GM10266 (cell line): Measurements from ENCODE around the gene NLRC5.

Experiments
- DNase-seq: peaks from one replicate; pipeline ENCODE4 v3.0.0; 2012; ENCODE audit errors: extremely low spot score
- TF ChIP-seq, protein P1 (sequence below): IDR thresholded peaks from 2 replicates; pipeline ENCODE4 v1.5.1; 2012; ENCODE audit warnings: mild to moderate bottlenecking, low read depth; ENCODE audit not compliant: control insufficient read depth, insufficient read depth; ENCODE audit errors: missing control alignments

NLRC5 gene

DNA sequence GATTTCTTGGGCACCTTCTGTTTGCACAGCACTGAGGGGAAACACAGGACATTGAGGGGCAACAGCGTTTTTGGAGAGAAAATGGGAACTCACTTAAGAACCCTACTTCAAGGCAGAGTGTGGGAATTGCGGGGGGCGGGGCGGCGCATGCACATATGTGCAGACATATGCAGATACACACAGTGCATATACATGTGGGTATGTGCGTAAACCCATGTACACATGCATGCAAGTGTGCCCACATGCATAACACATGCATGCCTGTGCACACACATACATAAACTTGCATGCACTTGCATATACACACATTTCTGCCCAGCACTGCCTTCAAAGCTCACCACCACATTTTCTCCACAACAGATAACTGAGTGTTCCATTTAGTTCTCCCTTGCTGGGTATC lies 32.4 kb downstream of the NLRC5 start:
- DNase-seq = no peak
- TF ChIP-seq, protein P1, sequence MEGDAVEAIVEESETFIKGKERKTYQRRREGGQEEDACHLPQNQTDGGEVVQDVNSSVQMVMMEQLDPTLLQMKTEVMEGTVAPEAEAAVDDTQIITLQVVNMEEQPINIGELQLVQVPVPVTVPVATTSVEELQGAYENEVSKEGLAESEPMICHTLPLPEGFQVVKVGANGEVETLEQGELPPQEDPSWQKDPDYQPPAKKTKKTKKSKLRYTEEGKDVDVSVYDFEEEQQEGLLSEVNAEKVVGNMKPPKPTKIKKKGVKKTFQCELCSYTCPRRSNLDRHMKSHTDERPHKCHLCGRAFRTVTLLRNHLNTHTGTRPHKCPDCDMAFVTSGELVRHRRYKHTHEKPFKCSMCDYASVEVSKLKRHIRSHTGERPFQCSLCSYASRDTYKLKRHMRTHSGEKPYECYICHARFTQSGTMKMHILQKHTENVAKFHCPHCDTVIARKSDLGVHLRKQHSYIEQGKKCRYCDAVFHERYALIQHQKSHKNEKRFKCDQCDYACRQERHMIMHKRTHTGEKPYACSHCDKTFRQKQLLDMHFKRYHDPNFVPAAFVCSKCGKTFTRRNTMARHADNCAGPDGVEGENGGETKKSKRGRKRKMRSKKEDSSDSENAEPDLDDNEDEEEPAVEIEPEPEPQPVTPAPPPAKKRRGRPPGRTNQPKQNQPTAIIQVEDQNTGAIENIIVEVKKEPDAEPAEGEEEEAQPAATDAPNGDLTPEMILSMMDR = no peak

DNA sequence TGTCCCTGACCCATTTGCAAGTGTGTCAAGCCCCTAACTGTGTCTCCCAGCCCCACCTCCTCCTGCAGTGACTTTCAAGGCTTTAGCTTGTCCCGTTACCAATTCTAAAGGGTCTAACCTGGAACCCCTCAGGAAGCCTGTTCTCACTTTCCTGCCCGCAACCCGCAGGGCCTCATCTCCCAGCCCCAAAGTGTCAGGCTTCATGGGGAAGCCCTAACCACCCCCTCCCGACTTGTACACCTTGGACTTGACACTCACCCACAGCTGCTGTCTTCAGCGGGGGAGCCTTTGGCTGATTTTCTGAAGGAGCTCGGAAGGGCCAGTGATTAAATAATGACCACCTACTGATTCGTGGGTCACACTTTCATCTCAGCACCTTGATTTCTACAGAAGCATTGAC lies 33.1 kb downstream of the NLRC5 start:
- TF ChIP-seq, protein P1 = no peak
- DNase-seq = no peak

DNA sequence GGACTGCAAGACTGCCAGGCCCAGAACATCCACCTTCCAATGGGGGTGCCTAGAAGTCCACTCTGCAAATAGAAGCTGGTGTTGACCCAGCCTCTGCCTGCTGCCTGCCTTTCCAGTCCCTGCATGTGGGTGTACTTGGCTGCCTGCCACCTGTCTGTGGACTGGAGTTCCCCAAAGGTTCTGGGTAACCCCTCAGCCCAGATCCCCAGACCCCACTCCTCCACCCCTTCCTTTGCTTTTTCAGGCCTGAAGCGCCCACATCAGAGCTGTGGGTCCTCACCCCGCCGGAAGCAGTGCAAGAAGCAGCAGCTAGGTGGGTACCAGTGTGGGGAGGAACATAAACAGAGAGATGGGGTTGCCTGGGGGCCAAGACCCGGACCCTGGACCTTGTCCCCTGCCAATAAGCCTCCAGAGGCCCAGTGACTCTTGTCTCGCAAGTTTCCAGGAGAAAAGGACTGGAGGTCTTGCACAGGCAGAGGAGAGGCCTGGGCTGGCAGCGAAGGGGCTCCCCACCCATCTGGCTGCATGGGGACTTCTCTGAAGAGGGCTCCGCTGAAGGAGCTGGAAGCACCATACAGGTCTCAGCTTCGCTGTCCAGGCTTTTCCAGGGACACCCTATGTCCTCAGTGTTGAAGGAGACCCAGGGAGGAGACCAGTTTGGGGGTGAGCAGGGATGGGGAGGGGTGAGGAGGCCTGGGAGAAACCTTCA lies 34.3 kb downstream of the NLRC5 start:
- TF ChIP-seq, protein P1 = no peak
- DNase-seq = no peak

DNA sequence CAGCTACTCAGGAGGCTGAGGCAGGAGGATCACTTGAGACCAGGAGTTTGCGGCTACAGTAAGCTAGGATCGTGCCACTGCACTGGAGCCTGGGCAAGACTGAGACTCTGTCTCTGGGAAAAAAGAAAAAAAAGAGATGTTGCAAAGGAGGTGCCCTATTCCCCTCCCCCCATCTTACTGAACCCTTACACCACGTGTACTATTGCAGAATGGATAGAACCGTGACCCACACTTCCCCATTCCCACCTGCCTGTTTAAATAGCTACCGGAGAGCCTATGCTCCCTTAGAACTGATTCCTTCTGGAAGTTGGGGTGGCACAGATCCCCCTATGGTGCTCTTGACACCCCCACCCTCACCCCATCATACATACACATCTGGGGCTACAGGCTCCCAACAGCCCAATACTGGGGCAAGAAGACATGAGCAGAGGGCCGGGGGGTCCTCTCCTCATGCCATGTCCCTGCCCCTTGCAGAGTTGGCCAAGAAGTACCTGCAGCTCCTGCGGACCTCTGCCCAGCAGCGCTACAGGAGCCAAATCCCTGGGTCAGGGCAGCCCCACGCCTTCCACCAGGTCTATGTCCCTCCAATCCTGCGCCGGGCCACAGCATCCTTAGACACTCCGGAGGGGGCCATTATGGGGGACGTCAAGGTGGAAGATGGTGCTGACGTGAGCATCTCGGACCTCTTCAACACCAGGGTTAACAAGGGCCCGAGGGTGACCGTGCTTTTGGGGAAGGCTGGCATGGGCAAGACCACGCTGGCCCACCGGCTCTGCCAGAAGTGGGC lies 35.7 kb downstream of the NLRC5 start:
- TF ChIP-seq, protein P1 = no peak

DNA sequence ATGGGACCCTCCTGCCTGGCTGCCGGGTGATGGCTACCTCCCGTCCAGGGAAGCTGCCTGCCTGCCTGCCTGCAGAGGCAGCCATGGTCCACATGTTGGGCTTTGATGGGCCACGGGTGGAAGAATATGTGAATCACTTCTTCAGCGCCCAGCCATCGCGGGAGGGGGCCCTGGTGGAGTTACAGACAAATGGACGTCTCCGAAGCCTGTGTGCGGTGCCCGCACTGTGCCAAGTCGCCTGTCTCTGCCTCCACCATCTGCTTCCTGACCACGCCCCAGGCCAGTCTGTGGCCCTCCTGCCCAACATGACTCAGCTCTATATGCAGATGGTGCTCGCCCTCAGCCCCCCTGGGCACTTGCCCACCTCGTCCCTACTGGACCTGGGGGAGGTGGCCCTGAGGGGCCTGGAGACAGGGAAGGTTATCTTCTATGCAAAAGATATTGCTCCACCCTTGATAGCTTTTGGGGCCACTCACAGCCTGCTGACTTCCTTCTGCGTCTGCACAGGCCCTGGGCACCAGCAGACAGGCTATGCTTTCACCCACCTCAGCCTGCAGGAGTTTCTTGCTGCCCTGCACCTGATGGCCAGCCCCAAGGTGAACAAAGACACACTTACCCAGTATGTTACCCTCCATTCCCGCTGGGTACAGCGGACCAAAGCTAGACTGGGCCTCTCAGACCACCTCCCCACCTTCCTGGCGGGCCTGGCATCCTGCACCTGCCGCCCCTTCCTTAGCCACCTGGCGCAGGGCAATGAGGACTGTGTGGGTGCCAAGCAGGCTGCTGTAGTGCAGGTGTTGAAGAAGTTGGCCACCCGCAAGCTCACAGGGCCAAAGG lies 36.8 kb downstream of the NLRC5 start:
- TF ChIP-seq, protein P1 = no peak
- DNase-seq = no peak

More for the DNA sequence above, 35.7 kb downstream of the NLRC5 start:
- DNase-seq = no peak

DNA sequence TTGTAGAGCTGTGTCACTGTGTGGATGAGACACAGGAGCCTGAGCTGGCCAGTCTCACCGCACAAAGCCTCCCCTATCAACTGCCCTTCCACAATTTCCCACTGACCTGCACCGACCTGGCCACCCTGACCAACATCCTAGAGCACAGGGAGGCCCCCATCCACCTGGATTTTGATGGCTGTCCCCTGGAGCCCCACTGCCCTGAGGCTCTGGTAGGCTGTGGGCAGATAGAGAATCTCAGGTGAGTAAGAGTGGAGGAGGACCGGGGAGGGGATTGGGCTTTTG lies 37.4 kb downstream of the NLRC5 start:
- TF ChIP-seq, protein P1 = no peak
- DNase-seq = no peak

DNA sequence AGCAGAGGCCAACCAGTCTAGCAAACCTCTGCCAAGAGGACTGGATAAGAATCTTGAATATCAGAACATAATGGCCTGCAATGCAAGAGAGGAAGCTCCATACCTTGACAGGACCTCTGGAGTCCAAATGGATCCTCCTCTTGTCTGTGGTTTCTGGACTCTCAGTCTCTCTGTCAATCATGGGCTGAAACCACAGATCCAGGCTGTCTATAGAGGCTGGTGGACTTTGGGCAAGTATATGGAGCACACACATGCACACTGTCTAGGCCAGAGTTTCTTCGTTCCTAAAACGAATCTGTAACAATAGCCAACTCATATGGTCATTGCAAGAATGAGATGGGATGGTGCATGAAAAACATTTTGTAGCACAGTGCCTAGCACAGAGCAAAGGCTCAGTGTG lies 37.7 kb downstream of the NLRC5 start:
- TF ChIP-seq, protein P1 = no peak

More for the DNA sequence above, 37.7 kb downstream of the NLRC5 start:
- no peak for DNase-seq
